HG02852 (cell line): ENCODE results near the gene AGRN.
"Not testable (repeated sequence)": the region's sequence is repeated elsewhere in the genome, so short reads cannot be mapped to it uniquely, and the experiment has no call there.

Experiments
- ATAC-seq: cut with Tn5 transposase; IDR thresholded peaks from one replicate; pipeline ENCODE4 v1.9.1; 2021; ENCODE audit warnings: mild to moderate bottlenecking, moderate library complexity; ENCODE audit not compliant: unreplicated experiment

AGRN gene

GRCh38 chr1:1020000-1020404 is at the start of gene AGRN:
AGRN (plus strand) TSS chr1:1020120; CDS start chr1:1020173, 53 bp downstream.
- ATAC-seq, result peak; percentile 25

DNA sequence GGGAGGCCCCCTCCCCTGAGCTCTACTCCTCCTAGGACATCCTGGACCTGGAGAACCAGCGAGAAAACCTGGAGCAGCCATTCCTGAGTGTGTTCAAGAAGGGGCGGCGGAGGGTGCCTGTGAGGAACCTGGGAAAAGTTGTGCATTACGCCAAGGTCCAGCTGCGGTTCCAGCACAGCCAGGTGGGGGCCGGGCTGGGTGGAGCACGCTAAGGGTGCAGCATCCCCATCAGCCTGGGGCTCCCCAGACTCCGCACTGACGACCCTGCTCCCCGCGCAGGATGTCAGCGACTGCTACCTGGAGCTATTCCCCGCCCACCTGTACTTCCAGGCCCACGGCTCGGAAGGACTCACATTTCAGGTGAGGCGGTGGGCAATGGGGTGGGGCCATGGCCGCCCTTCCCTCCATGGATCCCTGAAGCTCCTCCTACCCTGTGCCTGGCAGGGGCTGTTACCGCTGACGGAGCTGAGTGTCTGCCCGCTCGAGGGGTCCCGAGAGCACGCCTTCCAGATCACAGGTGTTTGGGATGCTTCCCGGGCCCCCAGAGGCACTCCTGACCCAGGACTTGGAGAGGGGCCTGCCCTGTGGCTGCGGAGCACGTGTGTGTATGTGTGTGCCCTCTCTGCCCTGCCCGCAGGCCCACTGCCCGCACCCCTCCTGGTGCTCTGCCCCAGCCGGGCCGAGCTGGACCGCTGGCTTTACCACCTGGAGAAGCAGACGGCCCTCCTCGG is 49.5 kb upstream of the AGRN start:
- ATAC-seq, result no peak

DNA sequence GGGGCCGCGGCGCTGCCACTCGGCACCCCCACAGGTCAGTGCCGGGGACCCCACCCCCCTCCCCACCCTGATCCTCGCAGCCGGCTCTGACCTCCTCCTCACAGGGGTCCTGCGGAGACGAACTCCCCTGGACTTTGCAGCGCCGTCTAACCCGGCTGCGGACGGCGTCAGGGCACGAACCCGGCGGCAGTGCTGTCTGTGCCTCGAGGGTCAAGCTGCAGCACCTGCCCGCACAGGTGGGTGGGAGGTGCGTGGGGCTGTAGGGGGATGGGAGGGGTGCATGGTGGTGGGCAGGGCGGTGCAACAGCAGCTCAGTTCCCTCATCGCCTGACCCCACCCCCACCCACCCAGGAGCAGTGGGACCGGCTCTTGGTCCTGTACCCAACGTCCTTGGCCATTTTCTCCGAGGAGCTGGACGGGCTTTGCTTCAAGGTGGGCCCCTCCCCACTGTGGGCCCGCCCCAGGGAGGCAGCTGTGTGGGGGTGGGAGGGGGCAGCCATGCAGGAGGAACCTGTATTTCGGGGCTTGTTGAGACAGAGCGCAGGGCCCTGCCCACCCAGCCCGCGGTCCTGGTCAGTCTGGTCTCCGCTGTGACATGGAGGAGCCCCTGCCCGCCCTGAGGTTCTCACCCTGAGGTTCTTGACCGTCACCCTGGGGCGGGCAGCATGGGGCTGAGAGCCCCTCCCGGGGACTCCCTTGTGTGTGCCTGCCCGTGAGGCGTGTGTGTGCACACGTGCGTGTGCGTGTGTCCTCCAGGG is 48.8 kb upstream of the AGRN start:
- ATAC-seq, result no peak

DNA sequence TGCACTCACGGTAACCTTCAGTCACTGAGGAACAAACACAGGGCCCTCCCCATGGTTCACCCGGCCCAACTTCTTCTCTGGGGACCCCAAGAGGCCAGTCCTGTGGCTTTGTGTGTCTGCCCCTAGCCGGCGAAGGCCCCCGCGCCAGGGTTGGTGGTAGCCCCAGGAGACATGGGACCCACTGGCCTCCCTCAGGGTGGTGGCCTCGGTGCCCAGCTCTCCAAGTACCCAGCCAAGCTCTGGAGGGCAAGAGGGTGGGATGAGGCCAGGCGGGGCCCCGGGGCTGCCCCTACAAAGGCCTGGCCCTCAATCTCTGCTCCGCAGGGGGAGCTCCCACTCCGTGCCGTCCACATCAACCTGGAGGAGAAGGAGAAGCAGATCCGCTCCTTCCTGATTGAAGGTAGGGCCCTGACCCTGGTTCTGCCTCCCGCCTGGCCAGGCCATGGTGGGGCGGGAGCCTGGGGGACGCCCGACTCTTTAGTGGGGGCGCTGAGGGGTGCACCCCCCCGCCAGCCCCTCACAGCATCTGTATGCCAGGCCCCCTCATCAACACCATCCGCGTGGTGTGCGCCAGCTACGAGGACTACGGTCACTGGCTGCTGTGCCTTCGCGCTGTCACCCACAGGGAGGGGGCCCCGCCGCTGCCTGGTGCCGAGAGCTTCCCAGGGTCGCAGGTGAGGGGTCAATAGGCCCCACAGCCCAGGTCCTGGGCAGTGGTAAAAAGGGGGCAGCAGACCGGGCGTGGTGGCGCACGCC is 48.0 kb upstream of the AGRN start:
- ATAC-seq, result no peak

DNA sequence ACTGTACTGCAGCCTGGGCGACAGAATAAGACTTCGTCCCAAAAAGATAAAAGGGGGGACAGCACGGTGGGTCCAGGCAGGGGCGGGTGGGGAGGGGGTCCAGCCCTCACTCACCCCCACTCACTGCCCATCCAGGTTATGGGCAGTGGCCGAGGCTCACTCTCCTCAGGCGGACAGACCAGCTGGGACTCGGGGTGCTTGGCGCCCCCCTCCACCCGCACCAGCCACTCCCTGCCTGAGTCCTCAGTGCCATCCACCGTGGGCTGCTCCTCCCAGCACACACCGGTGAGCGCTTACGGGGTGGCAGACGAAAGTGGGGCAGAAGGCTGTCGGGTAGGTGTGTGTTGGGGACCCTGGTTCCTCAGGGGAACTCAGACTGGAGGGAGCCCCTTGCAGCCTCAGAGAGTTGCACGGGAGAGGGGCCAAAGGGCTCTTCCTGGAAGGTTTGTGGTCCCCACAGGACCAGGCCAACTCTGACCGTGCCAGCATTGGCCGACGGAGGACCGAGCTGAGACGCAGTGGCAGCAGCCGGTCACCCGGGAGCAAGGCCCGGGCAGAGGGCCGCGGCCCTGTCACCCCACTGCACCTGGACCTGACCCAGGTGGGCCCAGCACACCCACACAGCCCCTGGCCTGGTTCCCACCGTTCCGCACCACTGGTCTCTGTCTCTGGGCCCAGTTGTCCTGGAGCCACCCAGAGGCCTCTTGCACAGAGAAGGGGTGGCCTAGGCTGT is 47.0 kb upstream of the AGRN start:
- ATAC-seq, result no peak

- ATAC-seq, result no peak
Observed at GRCh38 chr1:973459-974292, 46.2 kb upstream of the AGRN start.

DNA sequence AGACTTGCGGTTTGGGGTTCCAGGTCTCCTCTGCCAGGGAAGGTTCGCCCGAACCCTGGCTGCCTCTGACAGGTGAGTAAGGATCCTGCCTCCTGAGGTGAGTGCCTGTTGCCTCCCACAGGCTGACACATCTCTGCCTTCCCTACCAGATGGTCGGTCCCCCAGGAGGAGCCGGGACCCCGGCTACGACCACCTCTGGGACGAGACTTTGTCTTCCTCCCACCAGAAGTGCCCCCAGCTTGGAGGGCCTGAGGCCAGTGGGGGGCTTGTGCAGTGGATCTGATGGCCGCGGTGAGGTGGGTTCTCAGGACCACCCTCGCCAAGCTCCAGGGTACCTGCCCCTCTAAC is 45.7 kb upstream of the AGRN start:
- ATAC-seq, result no peak

- no peak for ATAC-seq
Observed at GRCh38 chr1:974687-975328, 45.1 kb upstream of the AGRN start.

GRCh38 chr1:975365-975764 is 44.6 kb upstream of the AGRN start:
- no peak for ATAC-seq

GRCh38 chr1:975896-976683 is 43.8 kb upstream of the AGRN start:
- no peak for ATAC-seq

DNA sequence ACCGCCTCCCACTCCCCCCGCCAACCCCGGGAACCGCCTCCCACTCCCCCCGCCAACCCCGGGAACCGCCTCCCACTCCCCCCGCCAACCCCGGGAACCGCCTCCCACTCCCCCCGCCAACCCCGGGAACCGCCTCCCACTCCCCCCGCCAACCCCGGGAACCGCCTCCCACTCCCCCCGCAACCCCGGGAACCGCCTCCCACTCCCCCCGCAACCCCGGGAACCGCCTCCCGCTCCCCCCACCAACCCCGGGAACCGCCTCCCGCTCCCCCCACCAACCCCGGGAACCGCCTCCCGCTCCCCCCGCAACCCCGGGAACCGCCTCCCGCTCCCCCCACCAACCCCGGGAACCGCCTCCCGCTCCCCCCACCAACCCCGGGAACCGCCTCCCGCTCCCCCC is 43.1 kb upstream of the AGRN start:
- ATAC-seq, result not testable (repeated sequence)

GRCh38 chr1:978069-978834 is 41.7 kb upstream of the AGRN start:
- no peak for ATAC-seq

- no peak for ATAC-seq
Observed at GRCh38 chr1:978835-979743, 40.8 kb upstream of the AGRN start.

GRCh38 chr1:979744-980072 is 40.2 kb upstream of the AGRN start:
- ATAC-seq, result no peak

- ATAC-seq, result no peak
Observed at GRCh38 chr1:980137-980571, 39.8 kb upstream of the AGRN start.

- ATAC-seq, result no peak
Observed at GRCh38 chr1:980602-981395, 39.1 kb upstream of the AGRN start.
